Thymus (tissue), 11 donors: ENCODE measurements around the gene MARK3. TPM values are rescaled to one million over a fixed set of nuclear protein-coding genes. Genes with fewer than 3 reads are reported as not detected.

Experiments
- DNase-seq, 9 donors: peaks; one replicate each; pipeline ENCODE4 v3.0.0-alpha.2; 2013; ENCODE audit warnings: low spot score in 9 of 9, low read depth in 6 of 9, missing footprints in 1 of 9
- H3K27ac ChIP-seq, 2 donors: one replicate each; pipeline ENCODE4 v1.5.1; 2013; ENCODE audit warnings: control low read depth in 1 of 2, low read depth in 1 of 2, low read length in 1 of 2, mild to moderate bottlenecking in 1 of 2, moderate library complexity in 1 of 2
- H3K27me3 ChIP-seq, 2 donors: one replicate each; pipeline ENCODE4 v1.5.1; 2013; ENCODE audit warnings: low read length in 1 of 2; ENCODE audit not compliant: control insufficient read depth in 2 of 2, insufficient read depth in 1 of 2
- H3K36me3 ChIP-seq, 2 donors: one replicate each; pipeline ENCODE4 v1.5.1; 2013; ENCODE audit warnings: low read length in 1 of 2, mild to moderate bottlenecking in 1 of 2, moderate library complexity in 1 of 2; ENCODE audit not compliant: control insufficient read depth in 2 of 2, insufficient read depth in 2 of 2
- H3K4me1 ChIP-seq, 2 donors: one replicate each; pipeline ENCODE4 v1.5.1; 2013; ENCODE audit warnings: low read length in 2 of 2; ENCODE audit not compliant: control insufficient read depth in 2 of 2, insufficient read depth in 2 of 2
- H3K4me3 ChIP-seq, 2 donors: one replicate each; pipeline ENCODE4 v1.5.1; 2013; ENCODE audit warnings: low read length in 2 of 2, control low read depth in 1 of 2, mild to moderate bottlenecking in 1 of 2
- H3K9me3 ChIP-seq, 2 donors: one replicate each; pipeline ENCODE4 v1.5.1; 2013; ENCODE audit warnings: low read length in 1 of 2, mild to moderate bottlenecking in 1 of 2; ENCODE audit not compliant: control insufficient read depth in 2 of 2, insufficient read depth in 1 of 2
- WGBS: extraction: QIAGEN DNeasy Blood & Tissue Kit; methylation state at CpG from one replicate; pipeline ENCODE4 v1.1.7; 2013; 5-methylcytosine and 5-hydroxymethylcytosine counted together
- polyA plus RNA-seq: library from polyadenylated mRNA; stranded (reverse); fragments of 200-250 nt; gene quantifications from one replicate; pipeline ENCODE4 v1.2.3, GENCODE V29; 2013
- total RNA-seq: library from RNA; stranded (reverse); fragments of 120-200 nt; gene quantifications from one replicate; pipeline ENCODE4 v1.2.4, GENCODE V29; 2013
- donor health status: healthy.

MARK3 gene
- total and polyA plus RNA-seq, 2 donors, result 50.8 to 91.6 TPM

- Histone ChIP-seq H3K4me3 (no peak overlapping the region), H3K27me3 (peaks cover 0 to under 1% of the 10 kb centered on the region in 2 donors), H3K4me1 (peaks cover 6 to 25% of the 10 kb centered on the region in 2 donors), H3K9me3 (no peaks in the 10 kb centered on the region), H3K27ac (no peak overlapping the region), H3K36me3 (peaks cover 3 to 20% of the 10 kb centered on the region in 2 donors)
- WGBS, result 98% methylated on average over 32 of the region's 32 CpGs
- DNase-seq, result no peak
Observed at GRCh38 chr14:103532216-103533136, 147.3 kb downstream of the MARK3 start.

- Histone ChIP-seq H3K4me3 (no peak overlapping the region), H3K27me3 (peaks cover 0 to 2% of the 10 kb centered on the region in 2 donors), H3K9me3 (no peaks in the 10 kb centered on the region), H3K4me1 (peaks cover 6 to 17% of the 10 kb centered on the region in 2 donors), H3K27ac (no peak overlapping the region), H3K36me3 (peaks cover 3 to 20% of the 10 kb centered on the region in 2 donors)
- DNase-seq, result no peak
- WGBS, result 96% methylated on average over 23 of the region's 23 CpGs
Observed at GRCh38 chr14:103533137-103533998, 148.2 kb downstream of the MARK3 start.

GRCh38 chr14:103533999-103534575 is 148.9 kb downstream of the MARK3 start:
- Histone ChIP-seq H3K4me1 (peaks cover 6 to 12% of the 10 kb centered on the region in 2 donors), H3K36me3 (peaks cover 3 to 20% of the 10 kb centered on the region in 2 donors), H3K4me3 (no peak overlapping the region), H3K27me3 (peaks cover 0 to 9% of the 10 kb centered on the region in 2 donors), H3K27ac (no peak overlapping the region), H3K9me3 (no peaks in the 10 kb centered on the region)
- DNase-seq, result no peak
- 97% methylated on average over 25 of the region's 25 CpGs for WGBS

GRCh38 chr14:103534576-103535061 is 149.4 kb downstream of the MARK3 start:
- H3K27ac ChIP-seq, result no peak overlapping the region
- H3K36me3 ChIP-seq, result peaks cover 3 to 20% of the 10 kb centered on the region in 2 donors
- peaks cover 4 to 9% of the 10 kb centered on the region in 2 donors for H3K4me1 ChIP-seq
- H3K4me3 ChIP-seq, result no peak overlapping the region
- H3K9me3 ChIP-seq, result no peaks in the 10 kb centered on the region
- 97% methylated on average over 22 of the region's 22 CpGs for WGBS
- no peak for DNase-seq
- peaks cover 0 to 12% of the 10 kb centered on the region in 2 donors for H3K27me3 ChIP-seq

- peaks cover 0 to 14% of the 10 kb centered on the region in 2 donors for H3K27me3 ChIP-seq
- H3K4me1 ChIP-seq, result peaks cover 0 to 2% of the 10 kb centered on the region in 2 donors
- H3K27ac ChIP-seq, result no peak overlapping the region
- H3K4me3 ChIP-seq, result no peak overlapping the region
- WGBS, result 97% methylated on average over 21 of the region's 21 CpGs
- DNase-seq, result no peak
- H3K36me3 ChIP-seq, result peaks cover 3 to 20% of the 10 kb centered on the region in 2 donors
- H3K9me3 ChIP-seq, result no peaks in the 10 kb centered on the region
Observed at GRCh38 chr14:103535081-103535890, 150.1 kb downstream of the MARK3 start.

GRCh38 chr14:103535891-103536565 is 150.8 kb downstream of the MARK3 start:
- no peak for DNase-seq
- Histone ChIP-seq H3K27ac (no peak overlapping the region), H3K9me3 (no peaks in the 10 kb centered on the region), H3K36me3 (peaks cover 3 to 20% of the 10 kb centered on the region in 2 donors), H3K4me1 (no peaks in the 10 kb centered on the region), H3K27me3 (peaks cover 0 to 16% of the 10 kb centered on the region in 2 donors), H3K4me3 (no peak overlapping the region)
- 97% methylated on average over 11 of the region's 11 CpGs for WGBS

GRCh38 chr14:103536693-103537092 is 151.5 kb downstream of the MARK3 start:
- Histone ChIP-seq H3K4me3 (no peak overlapping the region), H3K4me1 (no peaks in the 10 kb centered on the region), H3K27ac (no peak overlapping the region), H3K27me3 (peaks cover 0 to 19% of the 10 kb centered on the region in 2 donors), H3K36me3 (peaks cover 3 to 20% of the 10 kb centered on the region in 2 donors), H3K9me3 (no peaks in the 10 kb centered on the region)
- 95% methylated on average over 9 of the region's 9 CpGs for WGBS
- DNase-seq, result no peak
